Aorta (tissue), 5 donors: Measurements from ENCODE around the gene PDIA2. TPM values are rescaled to one million over a fixed set of nuclear protein-coding genes. Genes with fewer than 3 reads are reported as not detected.

Source experiments
- ATAC-seq: fragments of 200-7000 bp; cut with Tn5 transposase; one replicate; pipeline ENCODE4 v1.9.1; 2022; ENCODE audit warnings: moderate library complexity; ENCODE audit not compliant: low FRiP score
- DNase-seq, 2 donors: peaks; one replicate each; pipeline ENCODE4 v3.0.0-alpha.2; 2020
- H3K27ac ChIP-seq, 2 donors: one replicate each; pipeline ENCODE4 v1.5.1; 2013; ENCODE audit warnings: low read length in 2 of 2, mild to moderate bottlenecking in 2 of 2, moderate library complexity in 2 of 2, control low read depth in 1 of 2, inconsistent platforms in 1 of 2, low read depth in 1 of 2
- H3K27me3 ChIP-seq, 2 donors: one replicate each; pipeline ENCODE4 v1.6.1; 2013; ENCODE audit warnings: control low read depth in 1 of 2, low read length in 1 of 2, mild to moderate bottlenecking in 1 of 2, moderate library complexity in 1 of 2; ENCODE audit not compliant: insufficient read depth in 2 of 2, control insufficient read depth in 1 of 2
- H3K36me3 ChIP-seq, 2 donors: one replicate each; pipeline ENCODE4 v1.6.1; 2013; ENCODE audit warnings: control low read depth in 1 of 2, low read length in 1 of 2, mild to moderate bottlenecking in 1 of 2; ENCODE audit not compliant: insufficient read depth in 2 of 2, control insufficient read depth in 1 of 2
- H3K4me1 ChIP-seq, 2 donors: one replicate each; pipeline ENCODE4 v1.6.1; 2013; ENCODE audit warnings: low read length in 2 of 2, control low read depth in 1 of 2, mild to moderate bottlenecking in 1 of 2, moderate library complexity in 1 of 2; ENCODE audit not compliant: insufficient read depth in 2 of 2, control insufficient read depth in 1 of 2
- H3K4me3 ChIP-seq, 2 donors: one replicate each; pipeline ENCODE4 v1.5.1; 2013; ENCODE audit warnings: low read length in 2 of 2, control low read depth in 1 of 2, mild to moderate bottlenecking in 1 of 2
- H3K9me3 ChIP-seq: one replicate; pipeline ENCODE4 v1.6.1; 2013; ENCODE audit warnings: mild to moderate bottlenecking, low read length; ENCODE audit not compliant: control insufficient read depth
- WGBS, 2 donors: extraction: QIAGEN DNeasy Blood & Tissue Kit; methylation state at CpG; one replicate each; pipeline ENCODE4 v1.1.7; 2013; 5-methylcytosine and 5-hydroxymethylcytosine counted together
- intact Hi-C, 2 donors: fragments of 100-400 bp; cut with DNase I; formaldehyde crosslinking; loops; one replicate each; pipeline versions ENCODE4 v1.14.2 to v1.15.0; 2022
- polyA plus RNA-seq, 2 donors: library from polyadenylated mRNA; stranded (reverse); fragments of 200-250 nt; gene quantifications; one replicate each; pipeline ENCODE4 v1.2.3, GENCODE V29; 2013
- total RNA-seq, 2 donors: library from RNA; stranded (reverse); fragmentation: NEBNext Ultra II Directional; extraction: Animal tissue kit (Norgen Biotek cat#: 25700); gene quantifications; one replicate each; pipeline ENCODE4 v1.2.1, GENCODE V29; 2021
- donor health status: healthy with polysubstance abuse.
- donor health status: Bipolar disorder and iron deficiency.
- donor health status: DM: no; HTN: no; CAD: no.
- donor health status: DM: no; HTN: no; CAD: no.
- donor health status: DM: yes; HTN: yes; CAD: no.

Gene PDIA2
- total and polyA plus RNA-seq, 4 donors, result 1.6 to 6.3 (median 5.3) TPM; not detected in 1

DNA sequence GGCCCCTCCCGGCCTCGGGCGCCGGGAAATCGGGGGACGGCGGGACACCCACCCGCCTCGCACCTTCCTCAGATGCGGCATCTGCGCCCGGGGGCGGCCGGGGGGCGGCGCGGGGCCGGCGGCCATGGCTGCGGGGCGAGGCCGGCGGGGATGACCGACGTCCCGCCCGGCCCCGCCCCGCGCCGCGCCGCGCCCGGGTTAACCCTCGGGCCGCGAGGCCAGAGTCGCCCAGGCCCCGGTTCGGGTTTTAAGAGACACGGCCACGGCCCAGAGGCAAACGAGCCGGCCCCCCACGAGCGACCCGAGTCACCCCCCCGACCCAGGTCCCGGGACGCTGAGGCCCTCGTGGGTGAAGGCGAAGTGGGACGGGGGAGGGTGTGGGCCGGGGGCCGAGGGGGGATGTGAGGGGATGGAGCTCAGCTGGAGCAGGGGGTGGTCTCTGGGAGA lies 7.2 kb upstream of the PDIA2 start, which contains the start of gene RGS11:
RGS11 (minus strand) TSS at position 159 of the 447 bp plus-strand sequence; CDS start at position 126, 33 bp downstream.
- intact Hi-C loops, result no loop called here
- Histone ChIP-seq H3K36me3 (no peaks in the 10 kb centered on the region), H3K4me3 (peak within 1 kb of the TSS in 1 of 2 donors; percentile 28), H3K9me3 (no peaks in the 10 kb centered on the region), H3K4me1 (no peaks in the 10 kb centered on the region), H3K27me3 (no peaks in the 10 kb centered on the region), H3K27ac (no peak within 1 kb of the TSS)
- ATAC-seq (no peak), DNase-seq (no peak)
- WGBS, 2 donors, result 2 to 4% methylated on average over 33 to 56 of the region's 56 CpGs

GRCh38 chr16:276426-277077 lies 6.4 kb upstream of the PDIA2 start:
- DNase-seq (no peak), ATAC-seq (no peak)
- Histone ChIP-seq H3K27me3 (no peaks in the 10 kb centered on the region), H3K4me1 (no peaks in the 10 kb centered on the region), H3K4me3 (no peak overlapping the region), H3K27ac (no peak overlapping the region), H3K36me3 (no peaks in the 10 kb centered on the region), H3K9me3 (no peaks in the 10 kb centered on the region)
- intact Hi-C loops, result no loop called here
- WGBS, 2 donors, result 83 to 86% methylated on average over 20 of the region's 20 CpGs

DNA sequence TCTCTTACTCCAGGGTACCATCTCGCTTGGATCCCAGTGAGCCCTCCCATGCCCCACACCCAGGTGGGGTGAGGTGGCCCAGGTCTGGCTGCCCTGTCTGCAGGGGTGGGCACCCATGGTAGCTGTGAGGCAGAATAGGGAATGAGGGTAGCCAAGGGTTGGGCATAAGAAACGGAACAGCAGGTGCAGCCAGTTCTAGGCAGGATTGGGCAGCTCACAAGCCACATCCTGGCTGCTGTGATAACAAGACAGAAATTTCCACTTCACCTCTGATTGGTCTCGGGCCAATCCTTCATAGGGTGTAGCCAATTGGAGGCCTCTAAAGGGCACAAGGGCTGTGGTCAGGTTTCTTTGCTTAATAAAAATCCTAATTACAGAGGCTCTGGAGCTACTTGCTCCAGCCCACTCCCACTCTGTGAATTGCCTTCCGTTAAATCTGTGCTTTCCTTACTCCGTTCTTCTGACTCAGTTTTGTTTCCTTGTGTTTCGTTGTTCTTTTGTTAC lies 4.0 kb upstream of the PDIA2 start:
- no peak for ATAC-seq
- WGBS, 2 donors, result 76 to 81% methylated on average over 6 of the region's 6 CpGs
- intact Hi-C loops, result no loop called here
- Histone ChIP-seq H3K27ac (no peak overlapping the region), H3K9me3 (no peaks in the 10 kb centered on the region), H3K27me3 (no peaks in the 10 kb centered on the region), H3K36me3 (no peaks in the 10 kb centered on the region), H3K4me3 (no peak overlapping the region), H3K4me1 (no peaks in the 10 kb centered on the region)
- no peak for DNase-seq

GRCh38 chr16:279531-279930 lies 3.4 kb upstream of the PDIA2 start:
- no peak for ATAC-seq
- Histone ChIP-seq H3K4me3 (no peak overlapping the region), H3K4me1 (no peaks in the 10 kb centered on the region), H3K27me3 (no peaks in the 10 kb centered on the region), H3K36me3 (no peaks in the 10 kb centered on the region), H3K9me3 (no peaks in the 10 kb centered on the region), H3K27ac (no peak overlapping the region)
- intact Hi-C loops, result no loop called here
- no peak for DNase-seq
- 69 to 88% methylated on average over 6 to 7 of the region's 7 CpGs for WGBS, 2 donors

GRCh38 chr16:280005-280460 lies 2.9 kb upstream of the PDIA2 start:
- no peaks in the 10 kb centered on the region for H3K9me3 ChIP-seq
- no peaks in the 10 kb centered on the region for H3K36me3 ChIP-seq
- no peak for ATAC-seq
- intact Hi-C loops, result no loop called here
- no peak for DNase-seq
- WGBS, 2 donors, result 7 to 9% methylated on average over 36 to 47 of the region's 47 CpGs
- H3K27me3 ChIP-seq, result no peaks in the 10 kb centered on the region
- H3K27ac ChIP-seq, result no peak overlapping the region
- no peaks in the 10 kb centered on the region for H3K4me1 ChIP-seq
- H3K4me3 ChIP-seq, result no peak overlapping the region

- intact Hi-C loops, result no loop called here
- DNase-seq (no peak), ATAC-seq (no peak)
- H3K4me1 ChIP-seq, result no peaks in the 10 kb centered on the region
- no peak within 1 kb of the TSS for H3K4me3 ChIP-seq
- no peaks in the 10 kb centered on the region for H3K9me3 ChIP-seq
- WGBS, 2 donors, result 1% methylated on average over 25 to 54 of the region's 54 CpGs
- H3K27me3 ChIP-seq, result no peaks in the 10 kb centered on the region
- no peak within 1 kb of the TSS for H3K27ac ChIP-seq
- no peaks in the 10 kb centered on the region for H3K36me3 ChIP-seq
Observed at GRCh38 chr16:280552-280951, 2.4 kb upstream of the PDIA2 start, which contains the start of gene ARHGDIG. Gene ARHGDIG, plus strand, starts transcription at chr16:280591. Its CDS starts 90 bp downstream, at chr16:280681.

GRCh38 chr16:280991-281659 lies 1.8 kb upstream of the PDIA2 start:
- 29 to 41% methylated on average over 24 to 27 of the region's 27 CpGs for WGBS, 2 donors
- Histone ChIP-seq H3K36me3 (no peaks in the 10 kb centered on the region), H3K27ac (no peak overlapping the region)

GRCh38 chr16:281660-282255 lies 1.2 kb upstream of the PDIA2 start:
- H3K4me3 ChIP-seq, result no peak overlapping the region
- intact Hi-C loops, result loop anchor here in 1 of 2 donors (2.0 kb wide), 1 partner anchor 41 kb away; no protein-coding TSS in a partner anchor

More at GRCh38 chr16:280991-281659, 1.8 kb upstream of the PDIA2 start:
- Histone ChIP-seq H3K27me3 (no peaks in the 10 kb centered on the region), H3K4me3 (no peak overlapping the region), H3K9me3 (no peaks in the 10 kb centered on the region), H3K4me1 (no peaks in the 10 kb centered on the region)
- DNase-seq, result no peak
- ATAC-seq, result no peak
- intact Hi-C loops, result no loop called here

More at GRCh38 chr16:281660-282255, 1.2 kb upstream of the PDIA2 start:
- Histone ChIP-seq H3K27me3 (no peaks in the 10 kb centered on the region), H3K27ac (no peak overlapping the region), H3K36me3 (no peaks in the 10 kb centered on the region), H3K4me1 (no peaks in the 10 kb centered on the region), H3K9me3 (no peaks in the 10 kb centered on the region)
- ATAC-seq, result no peak
- WGBS, 2 donors, result 46 to 55% methylated on average over 24 to 25 of the region's 25 CpGs
- no peak for DNase-seq
